Esophagus muscularis mucosa (tissue), 4 donors: Measurements from ENCODE around the gene BRAT1.

Experiments
- EP300 ChIP-seq: sonication (generic); formaldehyde crosslinking; IDR thresholded peaks from one replicate; pipeline ENCODE4 v1.6.1; 2017; ENCODE audit warnings: antibody characterized with exemption
- POLR2A ChIP-seq: fragments of 450-650 bp; IDR thresholded peaks from one replicate; pipeline ENCODE4 v1.6.1; 2017; ENCODE audit warnings: antibody characterized with exemption, moderate library complexity, mild to moderate bottlenecking, low read depth
- TF ChIP-seq, protein P1 (sequence below), 3 experiments: fragments of 200-600 bp in 2 of 3; fragments of 450-650 bp in 1 of 3; sonication (generic) in 2 of 3; IDR thresholded peaks; one replicate each; pipeline ENCODE4 v1.5.1; 2017 to 2019; ENCODE audit warnings: antibody characterized with exemption in 3 of 3, mild to moderate bottlenecking in 2 of 3, moderate library complexity in 1 of 3

DNA sequence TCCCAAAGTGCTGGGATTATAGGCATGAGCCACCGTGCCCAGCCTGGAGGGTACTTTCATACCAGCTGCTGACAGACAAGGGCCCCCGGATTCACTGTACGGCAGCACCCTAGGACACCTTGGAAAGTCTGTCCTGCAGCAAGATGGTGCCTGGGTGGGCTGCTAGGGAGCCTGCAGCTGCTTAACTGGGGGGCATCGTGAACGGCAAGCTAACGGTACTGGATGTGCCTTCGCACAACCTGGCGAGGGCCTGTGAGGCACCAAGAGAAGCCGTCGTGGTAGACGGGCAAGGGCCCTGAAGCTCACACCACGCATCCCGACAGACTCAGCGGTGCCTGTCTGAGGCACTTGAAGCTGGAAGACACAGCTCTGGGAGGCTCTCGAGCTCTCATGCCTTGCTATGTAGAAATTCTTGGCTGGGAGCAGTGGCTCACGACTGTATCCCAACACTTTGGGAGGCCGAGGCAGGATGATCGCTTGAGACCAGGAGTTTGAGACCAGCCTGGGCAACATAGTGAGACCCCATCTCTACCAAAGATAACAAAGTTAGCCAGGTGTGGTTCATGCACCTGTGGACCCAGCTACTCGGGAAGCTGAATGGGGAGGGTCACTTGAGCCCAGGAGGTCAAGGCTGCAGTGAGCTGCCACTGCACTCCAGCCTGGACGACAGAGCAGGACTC lies 9.4 kb downstream of the BRAT1 start:
- TF ChIP-seq EP300 (no peak), POLR2A (no peak)
- TF ChIP-seq, protein P1, sequence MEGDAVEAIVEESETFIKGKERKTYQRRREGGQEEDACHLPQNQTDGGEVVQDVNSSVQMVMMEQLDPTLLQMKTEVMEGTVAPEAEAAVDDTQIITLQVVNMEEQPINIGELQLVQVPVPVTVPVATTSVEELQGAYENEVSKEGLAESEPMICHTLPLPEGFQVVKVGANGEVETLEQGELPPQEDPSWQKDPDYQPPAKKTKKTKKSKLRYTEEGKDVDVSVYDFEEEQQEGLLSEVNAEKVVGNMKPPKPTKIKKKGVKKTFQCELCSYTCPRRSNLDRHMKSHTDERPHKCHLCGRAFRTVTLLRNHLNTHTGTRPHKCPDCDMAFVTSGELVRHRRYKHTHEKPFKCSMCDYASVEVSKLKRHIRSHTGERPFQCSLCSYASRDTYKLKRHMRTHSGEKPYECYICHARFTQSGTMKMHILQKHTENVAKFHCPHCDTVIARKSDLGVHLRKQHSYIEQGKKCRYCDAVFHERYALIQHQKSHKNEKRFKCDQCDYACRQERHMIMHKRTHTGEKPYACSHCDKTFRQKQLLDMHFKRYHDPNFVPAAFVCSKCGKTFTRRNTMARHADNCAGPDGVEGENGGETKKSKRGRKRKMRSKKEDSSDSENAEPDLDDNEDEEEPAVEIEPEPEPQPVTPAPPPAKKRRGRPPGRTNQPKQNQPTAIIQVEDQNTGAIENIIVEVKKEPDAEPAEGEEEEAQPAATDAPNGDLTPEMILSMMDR (IDR thresholded peaks at IDR 0.05), result no peak
